22Rv1 (cell line): ENCODE data around the gene ASPHD2.

Experiments used
- ZFX ChIP-seq: fragments of 450-650 bp; IDR thresholded peaks from 2 replicates; pipeline ENCODE4 v1.6.1; 2017; ENCODE audit warnings: antibody characterized with exemption, borderline replicate concordance
- TF ChIP-seq, protein P1 (sequence below): fragments of 450-650 bp; IDR thresholded peaks from 2 replicates; pipeline ENCODE4 v1.5.1; 2017; ENCODE audit warnings: mild to moderate bottlenecking

DNA sequence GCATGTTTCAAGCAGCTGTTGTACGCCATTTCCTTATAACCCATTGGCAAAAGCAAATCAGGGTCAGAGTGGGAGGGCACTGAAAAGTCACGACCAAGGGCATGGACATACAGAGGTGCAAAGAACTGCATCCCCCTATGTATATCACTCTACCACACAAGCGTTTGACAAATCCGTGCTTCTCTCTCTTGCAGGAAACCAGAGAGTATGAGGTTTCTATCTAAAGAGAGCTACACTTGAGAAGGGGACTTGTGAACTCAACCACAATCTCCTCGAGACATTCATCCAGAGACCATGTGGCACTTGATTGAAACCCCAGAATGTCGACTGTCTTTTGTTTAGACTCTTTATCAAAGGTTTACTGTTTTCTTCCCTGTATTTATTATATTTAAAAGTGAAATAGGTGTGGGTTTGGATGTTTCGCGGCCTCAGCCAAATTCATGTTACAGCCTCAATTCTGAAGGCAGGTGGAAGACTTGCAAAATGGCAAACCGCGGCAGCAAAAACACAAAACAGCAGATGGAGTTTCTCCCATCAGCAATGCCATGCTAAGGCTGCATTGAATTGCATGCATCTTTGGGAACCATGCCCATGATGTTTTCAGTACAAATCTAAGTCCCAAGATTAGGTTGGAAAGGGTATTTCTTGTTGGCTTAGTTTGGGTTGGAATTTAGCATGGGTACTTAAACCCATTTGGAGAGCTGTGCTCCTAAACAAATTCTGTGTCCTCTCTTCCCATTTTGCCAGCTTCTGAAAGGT is 48.8 kb upstream of the ASPHD2 start:
- TF ChIP-seq, protein P1, sequence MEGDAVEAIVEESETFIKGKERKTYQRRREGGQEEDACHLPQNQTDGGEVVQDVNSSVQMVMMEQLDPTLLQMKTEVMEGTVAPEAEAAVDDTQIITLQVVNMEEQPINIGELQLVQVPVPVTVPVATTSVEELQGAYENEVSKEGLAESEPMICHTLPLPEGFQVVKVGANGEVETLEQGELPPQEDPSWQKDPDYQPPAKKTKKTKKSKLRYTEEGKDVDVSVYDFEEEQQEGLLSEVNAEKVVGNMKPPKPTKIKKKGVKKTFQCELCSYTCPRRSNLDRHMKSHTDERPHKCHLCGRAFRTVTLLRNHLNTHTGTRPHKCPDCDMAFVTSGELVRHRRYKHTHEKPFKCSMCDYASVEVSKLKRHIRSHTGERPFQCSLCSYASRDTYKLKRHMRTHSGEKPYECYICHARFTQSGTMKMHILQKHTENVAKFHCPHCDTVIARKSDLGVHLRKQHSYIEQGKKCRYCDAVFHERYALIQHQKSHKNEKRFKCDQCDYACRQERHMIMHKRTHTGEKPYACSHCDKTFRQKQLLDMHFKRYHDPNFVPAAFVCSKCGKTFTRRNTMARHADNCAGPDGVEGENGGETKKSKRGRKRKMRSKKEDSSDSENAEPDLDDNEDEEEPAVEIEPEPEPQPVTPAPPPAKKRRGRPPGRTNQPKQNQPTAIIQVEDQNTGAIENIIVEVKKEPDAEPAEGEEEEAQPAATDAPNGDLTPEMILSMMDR: no peak
- TF ChIP-seq ZFX: no peak
